ENCODE measurements around the gene NTRK3. TPM values are rescaled to one million over a fixed set of nuclear protein-coding genes. Genes with fewer than 3 reads are reported as not detected.

Gene NTRK3
- total RNA-seq, 1 experiment from 2014 or later: not detected

- H3K79me2 ChIP-seq (ENCODE audit: low read depth): no peaks in the 10 kb centered on the region
- H3K9me2 ChIP-seq (ENCODE audit: insufficient read depth): no peaks in the 10 kb centered on the region
- CTCF ChIA-PET: no interaction called here
- POLR2A ChIA-PET (ENCODE audit: unreplicated experiment): no interaction called here
- H4K20me1 ChIP-seq (ENCODE audit: insufficient read depth): no peaks in the 10 kb centered on the region
- no peak overlapping the region for H3K4me3 ChIP-seq
- no peak for DNase-seq
- H3K4me1 ChIP-seq (replicated peaks; ENCODE audit: insufficient read depth): no peaks in the 10 kb centered on the region
- no peaks in the 10 kb centered on the region for H3K36me3 ChIP-seq (ENCODE audit: low read depth)
- TF ChIP-seq EZH2 (IDR thresholded peaks at IDR 0.05; ENCODE audit: low read depth) (no peak), CTCF (conservative IDR thresholded peaks at IDR 0.05) (no peak)
- H3K9me3 ChIP-seq (ENCODE audit: insufficient read depth, low read depth): no peaks in the 10 kb centered on the region
- H3F3A ChIP-seq (ENCODE audit: insufficient read depth, low read depth): no peaks in the 10 kb centered on the region
- peaks cover 6% of the 10 kb centered on the region for H3K27me3 ChIP-seq (ENCODE audit: insufficient read depth, low read depth)
- H3K27ac ChIP-seq: no peak overlapping the region
- no TSS peak for BruUV-seq (replicated peaks)
- no peak overlapping the region for H2AFZ ChIP-seq
- H3K4me2 ChIP-seq: no peak overlapping the region
- intact Hi-C loops (cut with micrococcal nuclease; ENCODE audit: unreplicated experiment): no loop called here
Measured at GRCh38 chr15:88187195-88187594, 69.3 kb downstream of the NTRK3 start.

- Histone ChIP-seq H2AFZ (no peak overlapping the region), H3K27ac (no peak overlapping the region), H3K9me3 (ENCODE audit: insufficient read depth, low read depth) (no peaks in the 10 kb centered on the region), H4K20me1 (ENCODE audit: insufficient read depth) (no peaks in the 10 kb centered on the region), H3K9me2 (ENCODE audit: insufficient read depth) (no peaks in the 10 kb centered on the region), H3K79me2 (ENCODE audit: low read depth) (no peaks in the 10 kb centered on the region), H3K27me3 (ENCODE audit: insufficient read depth, low read depth) (peaks cover 6% of the 10 kb centered on the region), H3K4me3 (no peak overlapping the region), H3K4me1 (replicated peaks; ENCODE audit: insufficient read depth) (no peaks in the 10 kb centered on the region), H3K4me2 (no peak overlapping the region), H3K36me3 (ENCODE audit: low read depth) (no peaks in the 10 kb centered on the region), H3F3A (ENCODE audit: insufficient read depth, low read depth) (no peaks in the 10 kb centered on the region)
- BruUV-seq (replicated peaks): no TSS peak
- ChIA-PET POLR2A (ENCODE audit: unreplicated experiment) (no interaction called here), CTCF (no interaction called here)
- DNase-seq: no peak
- intact Hi-C loops (cut with micrococcal nuclease; ENCODE audit: unreplicated experiment): no loop called here
- no peak for TF ChIP-seq CTCF (conservative IDR thresholded peaks at IDR 0.05)
- TF ChIP-seq EZH2 (IDR thresholded peaks at IDR 0.05; ENCODE audit: low read depth): no peak
Measured at GRCh38 chr15:88185584-88185983, 71.0 kb downstream of the NTRK3 start.

- Histone ChIP-seq H3K4me2 (no peak overlapping the region), H3F3A (ENCODE audit: insufficient read depth, low read depth) (no peaks in the 10 kb centered on the region), H3K4me1 (replicated peaks; ENCODE audit: insufficient read depth) (no peaks in the 10 kb centered on the region), H3K9me2 (ENCODE audit: insufficient read depth) (no peaks in the 10 kb centered on the region), H2AFZ (no peak overlapping the region), H3K4me3 (no peak overlapping the region), H4K20me1 (ENCODE audit: insufficient read depth) (no peaks in the 10 kb centered on the region), H3K36me3 (ENCODE audit: low read depth) (no peaks in the 10 kb centered on the region), H3K9me3 (ENCODE audit: insufficient read depth, low read depth) (no peaks in the 10 kb centered on the region), H3K27me3 (ENCODE audit: insufficient read depth, low read depth) (peaks cover 3% of the 10 kb centered on the region; the same call in 1 of the 2 replicates), H3K79me2 (ENCODE audit: low read depth) (no peaks in the 10 kb centered on the region), H3K27ac (no peak overlapping the region)
- no TSS peak for BruUV-seq (replicated peaks)
- no peak for DNase-seq
- TF ChIP-seq CTCF (conservative IDR thresholded peaks at IDR 0.05): no peak
- no peak for TF ChIP-seq EZH2 (IDR thresholded peaks at IDR 0.05; ENCODE audit: low read depth)
- intact Hi-C loops (cut with micrococcal nuclease; ENCODE audit: unreplicated experiment): no loop called here
- ChIA-PET CTCF (no interaction called here), POLR2A (ENCODE audit: unreplicated experiment) (no interaction called here)
Measured at GRCh38 chr15:88181613-88182012, 74.9 kb downstream of the NTRK3 start.

Measured in PC-9 (cell line).